Ascending aorta (tissue), 2 donors: ENCODE data around the gene ENPP3. TPM values are rescaled to one million over a fixed set of nuclear protein-coding genes. Genes with fewer than 3 reads are reported as not detected.

Experiments used
- DNase-seq, 2 donors: peaks; one replicate each; pipeline ENCODE4 v3.0.0-alpha.2; 2019; ENCODE audit warnings: low spot score in 2 of 2
- H3K27ac ChIP-seq, 2 donors: fragments of 200-600 bp; sonication (generic); one replicate each; pipeline ENCODE4 v1.5.1; 2016 to 2017; ENCODE audit warnings: mild to moderate bottlenecking in 1 of 2
- H3K27me3 ChIP-seq: fragments of 200-600 bp; sonication (generic); one replicate; pipeline ENCODE4 v1.5.1; 2017
- H3K36me3 ChIP-seq, 2 donors: fragments of 200-600 bp; sonication (generic); one replicate each; pipeline ENCODE4 v1.5.1; 2016
- H3K4me1 ChIP-seq, 2 donors: fragments of 200-600 bp; sonication (generic); one replicate each; pipeline ENCODE4 v1.5.1; 2016 to 2017; ENCODE audit warnings: mild to moderate bottlenecking in 1 of 2
- H3K4me3 ChIP-seq, 2 donors: fragments of 200-600 bp; sonication (generic); one replicate each; pipeline ENCODE4 v1.5.1; 2016 to 2017; ENCODE audit warnings: mild to moderate bottlenecking in 1 of 2
- H3K9me3 ChIP-seq, 2 donors: fragments of 200-600 bp; sonication (generic); one replicate each; pipeline ENCODE4 v1.5.1; 2016
- intact Hi-C: fragments of 100-400 bp; cut with DNase I; formaldehyde crosslinking; loops from one replicate; pipeline ENCODE4 v1.15.1; 2023
- total RNA-seq: library from RNA; depleted of rRNA; stranded (reverse); fragments of >200 nt; gene quantifications from one replicate; pipeline ENCODE4 v1.1.0, GENCODE V29; 2016
- TF ChIP-seq, protein P1 (sequence below), 3 experiments: fragments of 200-600 bp in 2 of 3; fragments of 450-650 bp in 1 of 3; sonication (generic) in 2 of 3; IDR thresholded peaks; one replicate each; pipeline ENCODE4 v1.5.1; 2016 to 2019; ENCODE audit warnings: antibody characterized with exemption in 3 of 3, mild to moderate bottlenecking in 1 of 3, moderate library complexity in 1 of 3

ENPP3 gene
- total RNA-seq, 1 donor from 2014 or later: not detected

DNA sequence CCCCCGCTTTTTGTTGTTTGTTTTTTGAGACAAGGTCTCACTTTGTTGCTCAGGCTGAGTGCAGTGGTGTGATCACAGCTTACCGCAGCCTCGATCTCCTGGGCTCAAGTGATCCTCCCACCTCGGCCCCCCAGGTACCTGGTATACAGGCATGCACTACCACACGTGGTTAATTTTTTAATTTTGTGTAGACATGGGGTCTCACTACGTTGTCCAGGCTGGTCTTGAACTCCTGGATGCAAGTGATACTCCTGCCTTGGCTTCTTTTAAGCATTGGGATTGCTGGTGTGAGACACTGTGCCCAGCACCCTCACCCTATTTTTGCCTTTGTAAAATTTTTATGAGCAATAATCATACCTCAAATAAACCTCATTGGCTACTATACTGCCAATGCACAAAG, 5.5 kb downstream of the ENPP3 start:
- Histone ChIP-seq H3K27ac (no peak overlapping the region), H3K4me1 (no peaks in the 10 kb centered on the region), H3K9me3 (no peaks in the 10 kb centered on the region), H3K27me3 (no peaks in the 10 kb centered on the region), H3K4me3 (no peak overlapping the region), H3K36me3 (no peaks in the 10 kb centered on the region)
- TF ChIP-seq, protein P1, sequence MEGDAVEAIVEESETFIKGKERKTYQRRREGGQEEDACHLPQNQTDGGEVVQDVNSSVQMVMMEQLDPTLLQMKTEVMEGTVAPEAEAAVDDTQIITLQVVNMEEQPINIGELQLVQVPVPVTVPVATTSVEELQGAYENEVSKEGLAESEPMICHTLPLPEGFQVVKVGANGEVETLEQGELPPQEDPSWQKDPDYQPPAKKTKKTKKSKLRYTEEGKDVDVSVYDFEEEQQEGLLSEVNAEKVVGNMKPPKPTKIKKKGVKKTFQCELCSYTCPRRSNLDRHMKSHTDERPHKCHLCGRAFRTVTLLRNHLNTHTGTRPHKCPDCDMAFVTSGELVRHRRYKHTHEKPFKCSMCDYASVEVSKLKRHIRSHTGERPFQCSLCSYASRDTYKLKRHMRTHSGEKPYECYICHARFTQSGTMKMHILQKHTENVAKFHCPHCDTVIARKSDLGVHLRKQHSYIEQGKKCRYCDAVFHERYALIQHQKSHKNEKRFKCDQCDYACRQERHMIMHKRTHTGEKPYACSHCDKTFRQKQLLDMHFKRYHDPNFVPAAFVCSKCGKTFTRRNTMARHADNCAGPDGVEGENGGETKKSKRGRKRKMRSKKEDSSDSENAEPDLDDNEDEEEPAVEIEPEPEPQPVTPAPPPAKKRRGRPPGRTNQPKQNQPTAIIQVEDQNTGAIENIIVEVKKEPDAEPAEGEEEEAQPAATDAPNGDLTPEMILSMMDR (IDR thresholded peaks at IDR 0.05): no peak
- intact Hi-C loops: no loop called here
- DNase-seq: no peak

DNA sequence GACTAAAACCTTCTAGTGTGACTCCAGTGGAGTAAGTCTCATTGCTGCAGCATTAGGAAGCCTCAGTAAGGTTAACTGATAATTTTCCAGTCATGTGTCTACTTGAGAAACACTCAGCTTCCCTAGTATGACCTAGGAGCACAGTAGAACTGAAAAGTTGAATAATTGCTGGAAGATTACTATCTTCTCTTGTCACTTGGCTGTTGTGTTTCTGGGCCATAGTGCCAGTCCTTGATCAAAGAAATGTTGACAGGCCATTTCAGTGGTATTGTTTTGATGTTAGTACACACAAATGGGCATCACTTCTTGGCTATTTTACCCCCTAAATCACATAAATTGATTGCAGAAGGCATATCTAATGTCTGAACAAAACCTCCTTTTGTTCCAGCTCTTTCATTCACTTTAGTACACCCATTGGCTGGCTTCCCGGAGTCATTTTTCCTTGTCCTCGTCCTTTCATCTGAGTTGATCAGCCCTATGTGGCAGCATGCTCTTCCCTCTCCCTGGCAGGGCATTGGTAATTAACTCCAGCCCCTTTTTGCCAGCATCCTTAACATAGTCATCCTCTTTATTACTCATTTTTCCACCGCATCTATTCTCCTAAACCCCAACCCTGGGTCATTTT, 6.0 kb downstream of the ENPP3 start:
- no peaks in the 10 kb centered on the region for H3K4me1 ChIP-seq
- intact Hi-C loops: no loop called here
- H3K9me3 ChIP-seq: no peaks in the 10 kb centered on the region
- H3K27me3 ChIP-seq: no peaks in the 10 kb centered on the region
- no peaks in the 10 kb centered on the region for H3K36me3 ChIP-seq
- TF ChIP-seq, protein P1 (IDR thresholded peaks at IDR 0.05): no peak
- H3K4me3 ChIP-seq: no peak overlapping the region
- no peak for DNase-seq
- H3K27ac ChIP-seq: no peak overlapping the region

DNA sequence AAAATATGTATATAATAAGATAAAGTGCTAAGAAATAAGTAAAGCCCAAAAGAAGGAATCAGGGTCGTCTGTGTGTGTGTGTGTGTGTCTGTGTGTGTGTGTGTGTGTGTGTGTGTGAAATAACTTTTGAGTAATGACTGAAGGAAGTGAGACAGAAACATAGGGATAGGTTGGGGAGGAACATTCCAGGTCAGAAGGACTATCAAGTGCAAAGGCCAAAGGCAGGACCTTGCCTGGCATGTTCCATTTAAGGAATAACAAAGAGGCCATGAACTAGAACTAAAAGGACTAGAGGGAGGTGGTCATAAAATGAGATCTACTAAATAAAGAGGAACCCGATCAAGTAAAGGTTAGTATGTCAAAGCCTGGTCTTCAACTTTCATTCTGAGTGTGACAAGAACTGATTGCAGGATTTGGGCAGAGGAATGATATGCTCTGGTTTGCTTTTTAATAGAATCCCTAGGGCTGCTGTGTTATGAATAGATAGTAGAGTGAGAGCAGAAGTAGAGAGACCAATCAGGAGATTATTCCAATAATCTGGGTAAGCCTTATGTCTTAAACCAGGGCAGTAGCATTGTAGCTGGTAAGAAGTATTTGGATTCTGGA, 6.9 kb downstream of the ENPP3 start:
- Histone ChIP-seq H3K27ac (no peak overlapping the region), H3K9me3 (no peaks in the 10 kb centered on the region), H3K36me3 (no peaks in the 10 kb centered on the region), H3K4me1 (no peaks in the 10 kb centered on the region), H3K4me3 (no peak overlapping the region), H3K27me3 (no peaks in the 10 kb centered on the region)
- no peak for DNase-seq
- TF ChIP-seq, protein P1 (IDR thresholded peaks at IDR 0.05): no peak
- intact Hi-C loops: no loop called here

DNA sequence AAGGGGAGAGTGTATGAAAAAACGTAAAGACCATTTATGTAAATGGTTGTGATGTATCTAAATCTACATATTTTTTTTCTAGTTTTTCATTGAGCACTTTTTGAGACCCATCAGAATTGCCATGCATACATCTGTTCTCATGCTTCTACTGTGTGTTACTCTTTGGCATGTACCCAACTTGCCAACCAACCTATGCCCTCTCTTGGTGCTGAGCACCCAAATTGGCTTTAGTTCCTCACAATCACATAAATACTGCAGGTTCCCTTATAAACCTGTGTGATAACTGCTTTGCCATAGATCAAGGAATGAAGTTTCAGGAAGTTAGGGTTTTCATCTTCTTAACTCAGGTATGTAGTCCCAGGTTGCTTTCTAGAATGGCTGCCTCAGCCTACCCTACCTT, 7.8 kb downstream of the ENPP3 start:
- TF ChIP-seq, protein P1 (IDR thresholded peaks at IDR 0.05): no peak

DNA sequence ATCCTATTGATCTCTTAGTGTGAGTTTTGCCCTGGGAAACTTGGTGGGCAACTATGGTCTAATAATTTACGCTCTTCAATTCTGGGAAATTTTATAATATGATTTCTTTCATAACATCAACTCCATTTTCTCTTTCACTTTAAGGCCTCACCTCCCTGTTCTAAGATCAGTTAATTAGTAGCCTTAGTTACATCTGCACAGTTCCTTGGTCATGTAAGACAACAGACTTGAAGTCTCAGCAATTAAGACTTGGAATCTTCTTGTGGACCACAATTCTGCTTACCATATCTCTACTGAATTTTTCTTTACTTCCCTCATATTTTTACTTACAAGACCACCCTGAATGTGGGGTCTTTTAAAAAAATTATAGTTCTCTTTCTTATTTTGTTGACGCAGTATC, 8.7 kb downstream of the ENPP3 start:
- Histone ChIP-seq H3K27me3 (no peaks in the 10 kb centered on the region), H3K4me1 (no peaks in the 10 kb centered on the region), H3K27ac (no peak overlapping the region), H3K9me3 (no peaks in the 10 kb centered on the region), H3K4me3 (no peak overlapping the region), H3K36me3 (no peaks in the 10 kb centered on the region)
- TF ChIP-seq, protein P1 (IDR thresholded peaks at IDR 0.05): no peak
- intact Hi-C loops: no loop called here
- DNase-seq: no peak

More for the DNA sequence above, 7.8 kb downstream of the ENPP3 start:
- Histone ChIP-seq H3K27me3 (no peaks in the 10 kb centered on the region), H3K27ac (no peak overlapping the region), H3K4me3 (no peak overlapping the region), H3K9me3 (no peaks in the 10 kb centered on the region), H3K4me1 (no peaks in the 10 kb centered on the region), H3K36me3 (no peaks in the 10 kb centered on the region)
- no peak for DNase-seq
- intact Hi-C loops: no loop called here
